DMS53 treated with DMSO at 0.1 percent for 48 hours (cell line): Measurements from ENCODE around the gene COL9A3.

Experiments used
- DNase-seq: peaks from one replicate; lab custom pipeline; 2025; ENCODE audit not compliant: unreplicated experiment; lab: John Stamatoyannopoulos, UW

COL9A3 gene

DNA sequence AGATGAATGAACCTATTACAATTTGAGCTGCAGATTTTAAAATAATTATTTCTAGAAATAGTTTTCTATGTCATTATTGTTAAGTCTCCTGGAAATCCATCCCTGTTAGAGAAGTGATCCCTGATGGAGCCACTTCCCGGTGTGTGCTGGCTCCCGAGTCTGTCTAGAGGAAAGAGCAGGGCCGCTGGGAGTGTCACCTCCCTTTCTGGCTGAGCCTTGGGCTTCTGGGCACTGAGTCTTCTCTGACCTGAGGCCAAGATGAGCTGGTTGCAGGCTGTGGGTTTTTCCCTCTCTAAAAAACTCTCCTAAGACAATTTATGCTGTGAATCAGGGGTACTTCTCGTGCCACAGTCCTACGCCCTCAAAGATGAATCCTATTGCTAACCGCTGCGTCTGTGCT, 73.6 kb downstream of the COL9A3 start:
- no peak for DNase-seq
